ENCODE measurements around the gene POM121L2. TPM values are rescaled to one million over a fixed set of nuclear protein-coding genes. Genes with fewer than 3 reads are reported as not detected.
A peak's percentile ranks its signal among the peaks of the same experiment; 100 is the strongest.

The POM121L2 gene
- total RNA-seq (not detected), total RNA-seq (0 reads per million in 2 donors)

DNA sequence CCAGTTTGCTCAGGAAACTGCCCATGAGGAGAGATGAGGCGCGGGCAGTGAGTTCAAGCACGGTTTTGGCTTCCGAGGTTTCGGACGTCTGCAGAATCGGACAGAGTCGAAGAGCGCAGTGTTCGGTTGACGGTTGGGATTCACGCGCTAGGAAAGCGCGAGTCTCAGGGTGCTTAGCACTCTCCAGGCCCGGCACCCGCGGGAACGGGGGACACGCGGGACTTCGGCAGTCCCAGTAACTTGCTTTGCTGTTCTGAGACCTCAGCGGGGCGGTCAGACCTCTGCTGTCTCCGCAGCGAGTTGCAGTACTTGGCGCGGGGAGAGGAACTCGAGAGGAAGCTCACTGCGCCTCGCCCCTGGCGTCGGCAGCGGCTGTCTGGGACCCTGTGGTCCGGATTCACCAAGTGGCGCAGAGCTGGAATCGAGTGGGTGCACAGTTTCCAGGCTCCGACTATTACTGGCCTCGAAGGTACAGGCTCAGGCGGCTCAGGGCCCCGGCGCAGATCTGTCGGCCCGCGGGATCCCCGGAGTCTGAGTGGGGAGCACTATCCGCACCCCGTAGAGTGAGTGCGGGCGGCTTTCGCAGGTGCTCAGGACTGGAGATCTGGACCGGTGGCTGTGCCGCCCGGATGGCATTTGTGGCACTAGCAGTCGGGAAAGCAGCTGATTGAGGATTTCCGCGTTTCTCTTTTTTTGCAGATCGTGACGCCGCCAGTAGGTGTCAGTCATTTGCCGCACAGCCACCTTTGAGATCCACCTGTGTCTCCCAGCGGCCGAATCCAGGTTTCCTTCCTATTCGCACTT is at the start of gene POM121L2:
Gene POM121L2 (minus strand): TSS at position 128 of the 804 bp plus-strand sequence. CDS start 103 bp downstream, at position 25.
- no peaks in the 10 kb centered on the region for H3K9me3 ChIP-seq (ENCODE audit: control insufficient read depth, low read length, poor library complexity, severe bottlenecking)
- Mint-ChIP-seq H3K27me3 (peaks cover 87% of the 10 kb centered on the region), H3K4me3 (peak within 1 kb of the TSS; percentile 82), H3K27ac (peak within 1 kb of the TSS; percentile 51), H3K36me3 (ENCODE audit: low read depth) (peaks cover 11% of the 10 kb centered on the region), H3K4me1 (peaks cover 12% of the 10 kb centered on the region)
- peak; percentile 19 to 41 (median 36) for DNase-seq
- ATAC-seq, result peak; percentile 72

DNA sequence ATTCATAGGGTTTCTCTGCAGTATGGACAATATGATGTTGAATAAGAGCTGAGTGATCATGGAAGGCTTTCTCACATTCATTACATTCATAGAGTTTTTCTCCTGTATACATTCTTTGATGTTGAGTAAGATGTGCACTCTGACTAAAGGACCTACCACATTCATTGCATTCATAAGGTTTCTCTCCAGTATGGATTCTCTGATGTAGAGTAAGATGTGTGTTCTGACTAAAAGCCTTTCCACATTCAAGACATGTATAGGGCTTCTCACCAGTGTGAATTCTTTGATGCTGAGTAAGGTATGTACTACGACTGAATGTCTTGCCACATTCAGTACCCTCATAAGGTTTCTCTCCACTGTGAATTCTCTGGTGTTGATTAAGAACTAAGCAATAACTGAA is 47.2 kb upstream of the POM121L2 start:
- no peak overlapping the region for H3K27ac Mint-ChIP-seq
- no peaks in the 10 kb centered on the region for H3K4me1 Mint-ChIP-seq
- H3K27me3 Mint-ChIP-seq, result no peaks in the 10 kb centered on the region
- peaks cover 10% of the 10 kb centered on the region for H3K9me3 ChIP-seq (ENCODE audit: control insufficient read depth, low read length, poor library complexity, severe bottlenecking)
- H3K36me3 Mint-ChIP-seq (ENCODE audit: low read depth), result peaks cover 7% of the 10 kb centered on the region
- DNase-seq, result no peak
- H3K4me3 Mint-ChIP-seq, result no peak overlapping the region
- ATAC-seq, result no peak

DNA sequence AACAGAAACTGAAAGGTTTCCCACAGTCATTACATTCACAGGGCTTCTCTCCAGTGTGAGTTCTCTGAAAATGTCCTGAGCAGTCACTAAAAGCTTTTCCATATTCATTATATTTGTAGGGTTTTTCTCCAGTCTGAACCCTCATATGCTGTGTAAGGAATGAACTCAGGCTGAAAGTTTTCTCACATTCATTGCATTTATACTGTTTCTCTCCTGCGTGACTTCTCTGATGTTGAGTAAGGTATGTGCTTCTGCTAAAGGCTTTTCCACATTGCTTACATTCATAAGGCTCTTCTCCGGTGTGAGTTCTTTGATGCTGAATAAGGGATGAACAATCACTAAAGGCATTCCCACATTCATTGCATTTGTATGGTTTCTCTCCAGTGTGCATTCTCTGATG is 46.7 kb upstream of the POM121L2 start:
- ATAC-seq, result no peak
- Mint-ChIP-seq H3K4me3 (no peak overlapping the region), H3K4me1 (no peaks in the 10 kb centered on the region), H3K27ac (no peak overlapping the region), H3K36me3 (ENCODE audit: low read depth) (peaks cover 7% of the 10 kb centered on the region), H3K27me3 (no peaks in the 10 kb centered on the region)
- peaks cover 10% of the 10 kb centered on the region for H3K9me3 ChIP-seq (ENCODE audit: control insufficient read depth, low read length, poor library complexity, severe bottlenecking)
- DNase-seq, result no peak

DNA sequence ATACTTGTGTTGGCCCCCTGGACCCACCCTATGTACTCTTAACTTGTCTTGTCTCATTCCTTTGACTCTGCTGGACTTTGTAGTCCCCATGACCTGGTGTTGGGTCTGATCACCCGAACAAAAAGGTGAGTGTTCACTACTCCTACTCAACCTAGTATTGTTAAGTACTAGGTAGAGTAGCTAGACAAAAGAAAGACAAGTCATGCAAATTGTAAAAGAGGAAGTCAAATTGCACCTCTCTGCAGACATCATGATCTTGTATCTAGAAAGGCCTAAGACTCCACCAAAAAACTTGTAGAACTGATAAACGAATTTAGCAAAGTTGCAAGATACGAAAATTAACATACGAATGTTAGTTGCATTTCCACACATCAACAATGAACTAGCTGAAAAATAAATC is 40.8 kb upstream of the POM121L2 start:
- no peak overlapping the region for H3K4me3 Mint-ChIP-seq

GRCh38 chr6:27334141-27334540 is 22.1 kb upstream of the POM121L2 start:
- no peak overlapping the region for H3K4me3 Mint-ChIP-seq
- ATAC-seq (no peak), DNase-seq (no peak)
- H3K36me3 Mint-ChIP-seq (ENCODE audit: low read depth), result peaks cover 4% of the 10 kb centered on the region
- no peak overlapping the region for H3K27ac Mint-ChIP-seq
- peaks cover 35% of the 10 kb centered on the region for H3K27me3 Mint-ChIP-seq
- peaks cover 2% of the 10 kb centered on the region for H3K9me3 ChIP-seq (ENCODE audit: control insufficient read depth, low read length, poor library complexity, severe bottlenecking)
- peaks cover 7% of the 10 kb centered on the region for H3K4me1 Mint-ChIP-seq

More for the DNA sequence above, 40.8 kb upstream of the POM121L2 start:
- no peak for ATAC-seq
- Mint-ChIP-seq H3K4me1 (no peaks in the 10 kb centered on the region), H3K36me3 (ENCODE audit: low read depth) (no peaks in the 10 kb centered on the region), H3K27me3 (no peaks in the 10 kb centered on the region), H3K27ac (no peak overlapping the region)
- H3K9me3 ChIP-seq (ENCODE audit: control insufficient read depth, low read length, poor library complexity, severe bottlenecking), result no peaks in the 10 kb centered on the region
- DNase-seq, result no peak

GRCh38 chr6:27333642-27334040 is 21.6 kb upstream of the POM121L2 start:
- Mint-ChIP-seq H3K27me3 (peaks cover 35% of the 10 kb centered on the region), H3K4me1 (peaks cover 7% of the 10 kb centered on the region), H3K36me3 (ENCODE audit: low read depth) (peaks cover 4% of the 10 kb centered on the region), H3K27ac (no peak overlapping the region), H3K4me3 (no peak overlapping the region)
- DNase-seq (no peak), ATAC-seq (no peak)
- H3K9me3 ChIP-seq (ENCODE audit: control insufficient read depth, low read length, poor library complexity, severe bottlenecking), result peaks cover 2% of the 10 kb centered on the region

- no peak for DNase-seq
- Mint-ChIP-seq H3K36me3 (ENCODE audit: low read depth) (peaks cover 2% of the 10 kb centered on the region), H3K4me1 (peaks cover 7% of the 10 kb centered on the region), H3K27me3 (peaks cover 31% of the 10 kb centered on the region), H3K27ac (peak overlapping the region; percentile 82), H3K4me3 (peak overlapping the region; percentile 77)
- peaks cover 2% of the 10 kb centered on the region for H3K9me3 ChIP-seq (ENCODE audit: control insufficient read depth, low read length, poor library complexity, severe bottlenecking)
- ATAC-seq, result peak; percentile 62
Measured at GRCh38 chr6:27332692-27333641, 20.9 kb upstream of the POM121L2 start.

- no peak for ATAC-seq
- H3K9me3 ChIP-seq (ENCODE audit: control insufficient read depth, low read length, poor library complexity, severe bottlenecking), result peaks cover 2% of the 10 kb centered on the region
- Mint-ChIP-seq H3K36me3 (ENCODE audit: low read depth) (no peaks in the 10 kb centered on the region), H3K27ac (no peak overlapping the region), H3K4me3 (no peak overlapping the region), H3K4me1 (no peaks in the 10 kb centered on the region), H3K27me3 (peaks cover 61% of the 10 kb centered on the region)
- no peak for DNase-seq
Measured at GRCh38 chr6:27327023-27327738, 15.1 kb upstream of the POM121L2 start.

GRCh38 chr6:27321901-27322300 is 9.8 kb upstream of the POM121L2 start:
- no peak for ATAC-seq
- Mint-ChIP-seq H3K4me3 (no peak overlapping the region), H3K4me1 (peaks cover 3% of the 10 kb centered on the region), H3K36me3 (ENCODE audit: low read depth) (no peaks in the 10 kb centered on the region), H3K27me3 (peaks cover 50% of the 10 kb centered on the region), H3K27ac (no peak overlapping the region)
- H3K9me3 ChIP-seq (ENCODE audit: control insufficient read depth, low read length, poor library complexity, severe bottlenecking), result no peaks in the 10 kb centered on the region
- no peak for DNase-seq

DNA sequence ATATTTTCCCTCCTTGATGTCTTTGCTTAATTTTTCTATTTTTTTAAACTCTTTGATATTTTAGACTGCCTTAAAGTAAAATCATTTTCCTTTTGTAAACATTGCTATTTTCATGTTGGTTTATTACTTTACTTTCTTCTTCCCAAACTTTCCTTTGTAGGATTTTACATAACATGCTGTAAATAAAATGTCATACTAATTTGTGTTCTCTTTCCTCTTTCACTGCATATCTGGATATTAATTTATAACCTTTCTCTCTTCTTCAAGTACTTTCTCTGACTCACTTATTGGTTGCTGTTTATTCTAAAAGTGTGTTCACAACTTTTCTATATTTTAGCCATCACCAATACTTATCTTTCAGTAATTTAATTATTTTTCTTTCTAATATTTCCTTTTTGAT is 9.3 kb upstream of the POM121L2 start:
- Mint-ChIP-seq H3K36me3 (ENCODE audit: low read depth) (peaks cover 2% of the 10 kb centered on the region), H3K27me3 (peaks cover 49% of the 10 kb centered on the region), H3K4me3 (no peak overlapping the region), H3K4me1 (peaks cover 3% of the 10 kb centered on the region), H3K27ac (no peak overlapping the region)
- ATAC-seq (no peak), DNase-seq (no peak)
- H3K9me3 ChIP-seq (ENCODE audit: control insufficient read depth, low read length, poor library complexity, severe bottlenecking), result no peaks in the 10 kb centered on the region

DNA sequence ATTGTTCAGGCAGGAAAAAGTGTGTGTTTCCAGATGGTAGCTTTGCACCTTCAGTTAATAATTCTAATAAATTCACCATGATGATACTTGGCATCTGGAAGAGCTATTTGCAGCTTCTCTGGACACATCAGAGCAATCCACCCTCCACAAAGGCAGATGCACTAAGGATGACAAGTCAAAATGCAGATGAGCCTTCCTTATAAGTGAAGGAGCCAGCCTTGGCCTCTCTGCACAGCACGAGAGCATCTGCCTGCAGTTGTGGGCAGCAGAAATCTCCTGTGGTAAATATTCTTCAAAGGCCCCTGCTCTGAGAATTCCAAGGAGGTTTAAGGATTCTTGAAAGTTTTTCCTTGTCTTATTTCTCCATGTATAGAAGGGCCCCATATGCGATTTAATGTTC is 6.9 kb upstream of the POM121L2 start:
- H3K9me3 ChIP-seq (ENCODE audit: control insufficient read depth, low read length, poor library complexity, severe bottlenecking), result no peaks in the 10 kb centered on the region
- H3K4me1 Mint-ChIP-seq, result peaks cover 3% of the 10 kb centered on the region
- no peak for ATAC-seq
- no peak for DNase-seq
- no peak overlapping the region for H3K4me3 Mint-ChIP-seq
- H3K27me3 Mint-ChIP-seq, result peaks cover 48% of the 10 kb centered on the region
- H3K27ac Mint-ChIP-seq, result no peak overlapping the region
- peaks cover 2% of the 10 kb centered on the region for H3K36me3 Mint-ChIP-seq (ENCODE audit: low read depth)

DNA sequence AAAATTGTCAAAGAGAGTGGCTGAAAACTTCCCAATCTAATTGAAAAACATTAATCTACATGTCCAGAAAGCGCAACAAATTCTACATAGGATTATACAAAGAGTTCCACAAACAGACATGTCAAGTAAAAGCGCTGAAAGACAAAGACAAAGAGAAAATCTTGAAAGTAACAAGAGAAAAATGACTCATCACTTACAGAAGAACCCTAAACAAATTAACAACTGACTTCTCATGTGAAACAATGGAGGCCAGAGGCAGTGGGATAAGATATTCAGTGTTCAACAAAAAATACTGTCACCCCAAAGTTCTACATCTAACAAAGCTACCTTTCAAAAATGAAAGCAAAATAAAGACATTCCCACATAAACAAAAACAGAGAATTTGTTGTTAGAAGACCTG is 2.0 kb upstream of the POM121L2 start:
- DNase-seq (no peak), ATAC-seq (no peak)
- Mint-ChIP-seq H3K36me3 (ENCODE audit: low read depth) (peaks cover 9% of the 10 kb centered on the region), H3K27me3 (peaks cover 76% of the 10 kb centered on the region), H3K4me3 (no peak overlapping the region), H3K4me1 (peaks cover 15% of the 10 kb centered on the region), H3K27ac (no peak overlapping the region)
- no peaks in the 10 kb centered on the region for H3K9me3 ChIP-seq (ENCODE audit: control insufficient read depth, low read length, poor library complexity, severe bottlenecking)

DNA sequence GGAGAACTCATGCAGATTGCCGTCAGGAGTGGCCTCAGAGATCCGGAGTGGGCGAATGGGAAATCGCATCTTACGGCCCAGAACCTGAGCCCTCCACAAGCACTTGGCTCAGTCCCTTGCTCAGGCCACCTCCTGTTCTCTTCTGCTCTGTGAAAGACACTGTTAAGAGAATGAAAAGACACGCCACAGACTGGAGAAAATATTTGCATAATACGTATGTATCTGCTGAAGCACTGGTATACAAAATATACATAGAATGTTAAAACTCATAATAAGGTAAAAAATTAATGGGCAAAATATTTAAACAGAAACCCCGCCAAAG is 838 bp upstream of the POM121L2 start:
- H3K27ac Mint-ChIP-seq, result no peak overlapping the region
- peaks cover 11% of the 10 kb centered on the region for H3K36me3 Mint-ChIP-seq (ENCODE audit: low read depth)
- H3K9me3 ChIP-seq (ENCODE audit: control insufficient read depth, low read length, poor library complexity, severe bottlenecking), result no peaks in the 10 kb centered on the region
- peaks cover 15% of the 10 kb centered on the region for H3K4me1 Mint-ChIP-seq
- no peak for DNase-seq
- peak; percentile 33 for ATAC-seq
- peak overlapping the region; percentile 82 for H3K4me3 Mint-ChIP-seq
- peaks cover 87% of the 10 kb centered on the region for H3K27me3 Mint-ChIP-seq

All from T-helper 17 cell (primary cell).